Left renal cortex interstitium (tissue), 4 donors: ENCODE results near the gene MRPL42. TPM values are rescaled to one million over a fixed set of nuclear protein-coding genes. Genes with fewer than 3 reads are reported as not detected.
A peak's percentile ranks its signal among the peaks of the same experiment; 100 is the strongest.

Source experiments
- DNase-seq, 4 donors: peaks; one replicate each; pipeline ENCODE4 v3.0.0-alpha.2; 2013; ENCODE audit warnings: low read depth in 4 of 4, low spot score in 2 of 4, missing footprints in 1 of 4
- polyA plus RNA-seq, 4 donors: library from polyadenylated mRNA; unstranded; fragments of 120-200 nt; gene quantifications; one replicate each; pipeline ENCODE4 v1.2.1, GENCODE V29; 2013; ENCODE audit not compliant: insufficient read length in 4 of 4

Gene MRPL42
- polyA plus RNA-seq, 4 donors, result 63.6 to 82.0 (median 75.1) TPM

GRCh38 chr12:93442411-93443340 is 24.6 kb upstream of the MRPL42 start:
- DNase-seq, result no peak

GRCh38 chr12:93443576-93443975 is 23.7 kb upstream of the MRPL42 start:
- DNase-seq, result no peak

GRCh38 chr12:93447555-93448290 is 19.6 kb upstream of the MRPL42 start:
- DNase-seq, result no peak

- no peak for DNase-seq
Measured at GRCh38 chr12:93448796-93449195, 18.5 kb upstream of the MRPL42 start.

GRCh38 chr12:93449277-93449676 is 18.0 kb upstream of the MRPL42 start:
- DNase-seq, result no peak

GRCh38 chr12:93451423-93452158 is 15.7 kb upstream of the MRPL42 start:
- no peak for DNase-seq

GRCh38 chr12:93453633-93454032 is 13.7 kb upstream of the MRPL42 start:
- DNase-seq, result no peak

GRCh38 chr12:93456077-93456476 is 11.2 kb upstream of the MRPL42 start:
- no peak for DNase-seq

- DNase-seq, result no peak
Measured at GRCh38 chr12:93459097-93459496, 8.2 kb upstream of the MRPL42 start.

GRCh38 chr12:93460003-93460402 is 7.3 kb upstream of the MRPL42 start:
- no peak for DNase-seq

GRCh38 chr12:93460902-93461301 is 6.4 kb upstream of the MRPL42 start:
- no peak for DNase-seq

GRCh38 chr12:93461503-93461902 is 5.8 kb upstream of the MRPL42 start:
- no peak for DNase-seq

GRCh38 chr12:93465841-93466240 is 1.5 kb upstream of the MRPL42 start:
- no peak for DNase-seq

- DNase-seq, result no peak
Measured at GRCh38 chr12:93466625-93467350, 526 bp upstream of the MRPL42 start.

GRCh38 chr12:93468008-93468371 is 676 bp downstream of the MRPL42 start:
- DNase-seq, result peak in 1 of 4 donors; percentile 18

GRCh38 chr12:93469386-93469785 is 2.1 kb downstream of the MRPL42 start:
- DNase-seq, result no peak

GRCh38 chr12:93476555-93476954 is 9.2 kb downstream of the MRPL42 start:
- no peak for DNase-seq

GRCh38 chr12:93482721-93483120 is 15.4 kb downstream of the MRPL42 start:
- DNase-seq, result no peak

- DNase-seq, result no peak
Measured at GRCh38 chr12:93483151-93483807, 16.0 kb downstream of the MRPL42 start.
